NK-92 treated with Interleukin-12 subunit alpha and Interleukin-12 subunit beta, amount 100 ng/mL, for 24 hours (cell line): ENCODE data around the gene PLPP3.

ENCODE experiments used
- DNase-seq: peaks from one replicate; lab custom pipeline; 2025; lab: John Stamatoyannopoulos, UW

The PLPP3 gene

DNA sequence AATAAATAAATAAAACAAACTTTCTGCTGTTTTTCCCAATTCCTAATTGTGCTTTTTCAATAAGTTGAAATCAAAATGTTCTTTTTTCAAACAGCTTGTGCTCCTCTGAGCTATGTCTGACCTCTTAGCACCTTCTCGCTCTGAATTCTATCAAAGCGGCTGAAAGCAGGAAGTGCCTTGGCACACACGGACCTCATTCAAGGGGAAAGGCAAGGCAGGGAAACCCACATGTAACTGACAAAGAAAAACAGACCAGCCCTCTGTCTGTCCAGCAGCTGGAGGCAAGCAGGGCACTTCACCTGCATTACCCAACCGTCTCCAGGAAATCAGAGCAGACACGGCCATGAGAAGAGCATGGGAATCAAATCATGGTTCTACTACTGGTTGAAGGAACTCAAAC, 56.7 kb downstream of the PLPP3 start:
- DNase-seq = no peak

GRCh38 chr1:56520016-56520601, 59.3 kb downstream of the PLPP3 start:
- DNase-seq = no peak

GRCh38 chr1:56517404-56518130, 61.8 kb downstream of the PLPP3 start:
- DNase-seq = no peak

- no peak for DNase-seq
Observed at GRCh38 chr1:56516539-56517252, 62.7 kb downstream of the PLPP3 start.

GRCh38 chr1:56515898-56516538, 63.3 kb downstream of the PLPP3 start:
- no peak for DNase-seq

- no peak for DNase-seq
Observed at GRCh38 chr1:56512724-56513494, 66.5 kb downstream of the PLPP3 start.

- no peak for DNase-seq
Observed at GRCh38 chr1:56511766-56512165, 67.6 kb downstream of the PLPP3 start.

GRCh38 chr1:56511364-56511763, 68.0 kb downstream of the PLPP3 start:
- DNase-seq = no peak

GRCh38 chr1:56510642-56511021, 68.7 kb downstream of the PLPP3 start:
- DNase-seq = no peak

DNA sequence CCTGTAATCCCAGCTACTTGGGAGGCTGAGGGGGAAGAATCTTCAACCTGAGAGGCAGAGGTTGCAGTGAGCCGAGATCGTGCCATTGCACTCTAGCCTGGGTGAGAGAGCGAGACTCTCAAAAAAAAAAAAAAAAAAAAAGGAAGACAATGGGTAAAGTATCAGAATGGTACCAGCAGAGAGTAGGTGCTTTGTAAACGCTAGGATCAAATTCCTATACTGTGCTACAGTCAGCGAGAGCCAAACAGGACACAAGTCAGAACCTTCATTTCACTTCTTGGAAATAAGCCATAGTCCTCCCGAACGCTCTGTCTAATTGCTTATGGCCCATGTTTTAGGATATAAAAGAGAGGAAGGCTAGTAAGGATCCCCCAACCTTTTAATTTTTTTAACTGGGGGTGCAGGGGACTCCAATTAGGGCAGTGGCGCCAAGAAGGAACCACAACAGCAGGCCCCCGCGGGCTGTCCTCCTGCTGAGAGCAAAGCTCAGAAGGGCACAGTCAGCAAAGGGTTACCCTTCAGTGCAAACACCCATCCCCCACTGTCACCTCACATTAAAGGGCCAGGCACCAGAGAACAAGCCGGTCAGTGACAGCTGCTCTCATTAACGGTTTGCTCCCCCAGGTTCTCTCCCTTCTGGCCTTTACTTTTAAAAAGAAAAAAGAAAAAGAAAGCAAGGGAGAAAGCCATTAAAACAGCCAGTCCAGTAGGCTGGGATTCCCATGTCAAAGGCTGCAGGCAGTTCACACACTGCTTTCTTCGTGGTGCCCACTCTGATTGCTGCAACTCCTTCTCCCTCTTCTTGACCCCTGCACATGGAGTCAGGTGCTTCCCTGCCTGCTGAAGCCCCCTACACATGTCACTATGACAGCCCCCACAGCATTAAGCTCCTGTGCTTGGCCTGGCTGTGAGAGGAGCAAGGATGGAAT, 69.4 kb downstream of the PLPP3 start:
- DNase-seq = no peak

DNA sequence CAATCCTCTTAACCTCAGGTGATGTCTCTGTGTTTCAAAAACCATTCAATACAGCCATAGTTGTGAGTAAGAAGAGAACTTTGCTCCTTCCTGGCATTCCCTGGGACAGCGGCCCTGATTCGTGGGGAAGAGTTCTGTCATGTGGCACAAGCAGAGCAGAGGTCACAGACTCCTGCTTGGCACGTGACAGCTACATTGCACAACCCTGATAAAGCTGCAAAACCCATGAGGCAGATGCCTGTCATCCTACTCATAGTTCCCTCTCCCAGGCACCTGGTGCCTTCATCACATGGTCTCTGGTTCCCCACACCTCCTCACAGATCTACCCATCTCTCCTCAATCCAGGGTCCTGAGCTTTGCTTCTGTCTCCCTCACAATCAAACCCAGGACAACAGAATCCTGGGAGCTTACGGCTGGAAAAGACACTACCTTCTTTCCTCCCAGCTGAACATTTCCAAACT, 70.8 kb downstream of the PLPP3 start:
- DNase-seq = no peak

DNA sequence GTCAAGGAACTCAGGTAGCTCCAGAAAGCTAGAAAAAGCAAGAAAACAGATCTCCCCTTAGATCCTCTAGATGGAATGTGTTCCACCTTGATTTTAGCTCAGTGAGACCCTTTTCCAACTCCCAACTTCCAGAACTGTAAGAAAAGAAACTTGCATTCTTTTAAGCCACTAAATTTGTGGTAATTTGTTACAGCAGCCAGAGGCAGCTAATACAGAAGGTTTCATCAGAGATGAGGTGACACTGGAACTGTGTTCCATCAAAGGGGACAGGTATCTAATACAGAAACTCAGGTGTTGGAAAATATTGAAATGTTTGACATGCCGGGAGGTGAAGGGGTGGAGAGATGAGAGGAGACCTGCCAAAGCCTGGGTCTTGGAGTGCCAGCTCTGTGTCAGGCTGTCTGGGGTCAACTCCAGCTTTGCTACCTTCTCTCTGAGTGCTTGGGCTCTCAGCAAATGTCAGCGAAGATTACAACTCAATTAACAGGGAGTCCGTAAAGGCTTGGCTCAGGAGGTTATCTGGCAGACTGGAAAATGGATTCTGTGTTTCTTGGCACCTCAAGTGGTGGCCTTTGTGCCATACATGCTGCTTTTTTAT, 71.3 kb downstream of the PLPP3 start:
- DNase-seq = no peak

GRCh38 chr1:56506951-56507491, 72.3 kb downstream of the PLPP3 start:
- DNase-seq = no peak

GRCh38 chr1:56505792-56506743, 73.3 kb downstream of the PLPP3 start:
- DNase-seq = no peak

GRCh38 chr1:56502700-56503245, 76.6 kb downstream of the PLPP3 start:
- no peak for DNase-seq

DNA sequence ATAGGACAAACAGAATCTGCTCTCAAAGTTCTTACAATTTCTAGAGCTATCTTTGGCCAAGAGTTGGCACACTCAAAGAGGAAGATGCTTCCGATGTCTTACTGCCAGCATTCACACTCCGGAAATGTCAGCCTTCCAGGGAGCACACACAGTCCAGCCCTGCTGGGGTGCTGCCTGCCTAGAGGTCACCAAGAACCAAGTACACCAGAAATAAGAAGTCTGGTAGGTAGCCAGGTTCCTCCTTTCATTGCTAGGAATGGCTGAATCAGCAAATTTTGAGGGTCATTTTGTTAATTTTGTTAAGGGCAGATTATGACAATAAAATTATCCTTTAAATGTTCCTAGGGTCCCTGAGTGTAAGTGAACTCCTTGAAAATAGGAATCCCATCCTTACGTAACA, 77.5 kb downstream of the PLPP3 start:
- no peak for DNase-seq

DNA sequence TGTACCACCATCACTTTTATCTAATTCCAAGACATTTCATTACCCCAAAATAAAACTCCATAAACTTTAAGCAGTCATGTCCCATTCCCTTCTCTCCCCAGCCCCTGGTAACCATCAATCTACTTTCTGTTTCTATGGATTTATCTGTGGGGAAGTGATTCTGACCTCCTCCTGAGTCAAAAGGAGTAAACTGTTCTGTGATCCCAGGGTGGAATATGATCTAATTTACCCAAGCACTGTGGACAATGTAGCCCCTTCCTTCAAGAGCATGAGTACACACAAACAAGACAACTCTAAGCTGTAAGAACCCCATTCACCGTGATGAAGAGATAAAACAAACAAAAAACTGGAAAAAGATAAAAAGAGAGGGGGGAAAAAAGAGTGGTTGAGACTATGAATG, 77.9 kb downstream of the PLPP3 start:
- DNase-seq = no peak
